Osteoblast (primary cell): ENCODE measurements around the gene CAMKMT. TPM values are rescaled to one million over a fixed set of nuclear protein-coding genes. Genes with fewer than 3 reads are reported as not detected.

Experiments
- DNase-seq: peaks from one replicate; pipeline ENCODE4 v3.0.0; 2011; ENCODE audit warnings: low spot score, mixed read lengths; ENCODE audit not compliant: insufficient read length; ENCODE audit errors: missing footprints
- H2AFZ ChIP-seq: 2 replicates; pipeline ENCODE4 v1.6.0; 2011; ENCODE audit warnings: mild to moderate bottlenecking, low read length
- H3K27ac ChIP-seq: 2 replicates; pipeline ENCODE4 v1.5.1; 2011; ENCODE audit warnings: mild to moderate bottlenecking, low read depth, low read length, moderate library complexity
- H3K27me3 ChIP-seq: 2 replicates; pipeline ENCODE4 v1.6.0; 2012; ENCODE audit warnings: mild to moderate bottlenecking, control low read depth, inconsistent platforms, low read length, moderate library complexity; ENCODE audit not compliant: insufficient read depth
- H3K36me3 ChIP-seq: 2 replicates; pipeline ENCODE4 v1.5.1; 2011; ENCODE audit warnings: mild to moderate bottlenecking, low read length, control low read depth, moderate library complexity; ENCODE audit not compliant: insufficient read depth
- H3K4me1 ChIP-seq: 2 replicates; pipeline ENCODE4 v1.5.1; 2011; ENCODE audit warnings: mild to moderate bottlenecking, low read length, control low read depth, moderate library complexity; ENCODE audit not compliant: insufficient read depth
- H3K4me2 ChIP-seq: 2 replicates; pipeline ENCODE4 v1.6.0; 2011; ENCODE audit warnings: mild to moderate bottlenecking, low read length; ENCODE audit not compliant: insufficient read depth
- H3K4me3 ChIP-seq: fragments of 200-600 bp; sonication (generic); 3 replicates; pipeline ENCODE4 v1.5.1; 2012; ENCODE audit warnings: mild to moderate bottlenecking, low read length, inconsistent platforms; ENCODE audit not compliant: insufficient read depth
- H3K79me2 ChIP-seq: 2 replicates; pipeline ENCODE4 v1.6.0; 2012; ENCODE audit warnings: mild to moderate bottlenecking, low read length, control low read depth, inconsistent platforms; ENCODE audit not compliant: insufficient read depth
- H3K9me3 ChIP-seq: 2 replicates; pipeline ENCODE4 v1.5.1; 2011; ENCODE audit warnings: low read depth, low read length, control low read depth
- H4K20me1 ChIP-seq: 2 replicates; pipeline ENCODE4 v1.6.0; 2012; ENCODE audit warnings: mild to moderate bottlenecking, low read length, control low read depth; ENCODE audit not compliant: insufficient read depth
- CTCF ChIP-seq: IDR thresholded peaks from 2 replicates; pipeline ENCODE4 v1.5.1; 2011; ENCODE audit warnings: mild to moderate bottlenecking, low read depth, low read length, moderate library complexity; ENCODE audit errors: extremely low read depth
- total RNA-seq: library from RNA; depleted of rRNA; stranded (reverse); fragments of >200 nt; gene quantifications from 2 replicates; pipeline ENCODE4 v1.2.3, GENCODE V29; 2012

Gene CAMKMT
- total RNA-seq, 1 donor: 7.2 TPM

DNA sequence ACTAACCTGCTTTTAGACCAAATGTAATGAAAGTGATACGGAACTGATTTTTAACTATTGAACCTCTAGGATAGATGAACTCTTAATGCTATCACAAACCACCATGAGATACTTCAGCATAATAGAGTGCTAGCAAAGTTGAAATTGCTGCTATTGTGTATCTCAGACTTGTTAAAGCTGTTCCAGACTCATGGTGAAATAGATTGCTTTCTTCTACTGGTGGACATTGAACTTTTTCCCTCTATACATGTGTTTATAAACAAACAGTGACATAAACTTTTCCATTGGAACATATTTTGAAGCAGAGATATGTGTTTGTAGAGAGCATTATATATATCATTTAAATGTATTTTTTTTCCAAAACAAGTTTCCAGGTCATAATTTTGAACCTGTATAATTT, 157.3 kb downstream of the CAMKMT start:
- H3K79me2 ChIP-seq: no peaks in the 10 kb centered on the region
- no peak overlapping the region for H2AFZ ChIP-seq
- H3K27ac ChIP-seq: no peak overlapping the region
- TF ChIP-seq CTCF: no peak
- peaks cover 3% of the 10 kb centered on the region for H3K9me3 ChIP-seq
- H3K4me1 ChIP-seq: peaks cover 6% of the 10 kb centered on the region
- no peaks in the 10 kb centered on the region for H3K27me3 ChIP-seq
- H4K20me1 ChIP-seq: no peaks in the 10 kb centered on the region
- H3K4me2 ChIP-seq: no peak overlapping the region
- no peak overlapping the region for H3K4me3 ChIP-seq
- no peak for DNase-seq
- no peaks in the 10 kb centered on the region for H3K36me3 ChIP-seq

DNA sequence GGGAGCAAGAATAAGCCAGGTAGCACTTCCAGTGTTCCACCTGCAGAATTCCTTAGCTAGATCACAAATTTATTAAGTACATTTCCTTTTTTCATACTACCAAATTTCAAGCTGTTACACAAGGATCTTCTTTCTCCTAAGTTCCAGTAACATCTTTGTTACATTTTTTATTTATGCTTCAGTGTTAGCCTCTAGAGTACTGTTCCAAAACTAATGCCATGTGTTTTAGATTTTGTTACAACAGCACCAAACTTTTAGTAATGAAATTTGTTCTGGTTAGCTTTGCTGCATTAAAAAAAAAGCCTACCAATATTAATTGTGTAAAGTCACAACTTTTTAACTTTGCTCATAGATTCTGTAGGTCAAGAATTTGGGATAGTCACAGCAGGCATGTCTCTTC, 161.1 kb downstream of the CAMKMT start:
- no peak overlapping the region for H3K4me3 ChIP-seq
- no peaks in the 10 kb centered on the region for H3K79me2 ChIP-seq
- no peak for DNase-seq
- no peak overlapping the region for H3K4me2 ChIP-seq
- no peak for TF ChIP-seq CTCF
- no peaks in the 10 kb centered on the region for H3K4me1 ChIP-seq
- no peaks in the 10 kb centered on the region for H4K20me1 ChIP-seq
- H3K9me3 ChIP-seq: peaks cover 3% of the 10 kb centered on the region
- H3K36me3 ChIP-seq: no peaks in the 10 kb centered on the region
- H2AFZ ChIP-seq: no peak overlapping the region
- no peak overlapping the region for H3K27ac ChIP-seq
- H3K27me3 ChIP-seq: no peaks in the 10 kb centered on the region

DNA sequence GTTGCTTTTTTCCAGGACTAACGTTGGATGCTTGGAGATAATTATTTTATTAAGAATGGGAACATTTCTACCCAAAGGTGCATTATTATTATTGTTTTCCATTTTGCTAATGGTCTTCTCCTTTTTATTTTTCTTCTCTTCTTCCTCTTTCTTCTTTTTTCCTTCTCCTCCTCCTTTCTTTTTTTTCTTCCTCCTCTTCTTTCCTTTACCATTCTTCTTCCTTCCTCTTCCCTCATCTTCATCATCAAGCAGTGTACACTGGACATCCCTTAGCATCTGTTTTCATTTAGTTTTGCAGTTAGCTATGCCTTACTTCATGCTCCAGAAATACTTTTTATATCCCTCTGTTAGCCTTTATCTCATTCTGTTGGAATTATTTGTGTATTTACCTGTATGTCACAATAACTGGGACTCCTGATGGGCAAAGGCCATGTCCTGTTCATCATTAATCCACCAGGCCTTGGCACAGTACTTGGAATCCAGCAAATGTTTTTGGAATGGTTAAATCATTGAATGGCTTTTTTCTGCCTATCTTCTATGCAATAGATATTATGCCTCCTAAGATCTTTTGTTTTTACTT, 162.7 kb downstream of the CAMKMT start:
- H4K20me1 ChIP-seq: no peaks in the 10 kb centered on the region
- no peaks in the 10 kb centered on the region for H3K36me3 ChIP-seq
- H3K27me3 ChIP-seq: no peaks in the 10 kb centered on the region
- no peak for TF ChIP-seq CTCF
- no peak overlapping the region for H3K4me2 ChIP-seq
- DNase-seq: no peak
- H3K4me1 ChIP-seq: peaks cover 15% of the 10 kb centered on the region
- no peak overlapping the region for H3K4me3 ChIP-seq
- no peak overlapping the region for H2AFZ ChIP-seq
- no peak overlapping the region for H3K27ac ChIP-seq
- peaks cover 3% of the 10 kb centered on the region for H3K9me3 ChIP-seq
- no peaks in the 10 kb centered on the region for H3K79me2 ChIP-seq

- Histone ChIP-seq H4K20me1 (no peaks in the 10 kb centered on the region), H3K4me2 (no peak overlapping the region), H3K4me3 (no peak overlapping the region), H3K79me2 (no peaks in the 10 kb centered on the region), H2AFZ (no peak overlapping the region), H3K4me1 (peaks cover 18% of the 10 kb centered on the region), H3K9me3 (peaks cover 3% of the 10 kb centered on the region), H3K27me3 (no peaks in the 10 kb centered on the region), H3K27ac (no peak overlapping the region), H3K36me3 (no peaks in the 10 kb centered on the region)
- no peak for DNase-seq
- no peak for TF ChIP-seq CTCF
Observed at GRCh38 chr2:44526352-44526751, 164.6 kb downstream of the CAMKMT start.
